ENCODE data around the gene FRMD5. TPM values are rescaled to one million over a fixed set of nuclear protein-coding genes. Genes with fewer than 3 reads are reported as not detected.

FRMD5 gene
- total and polyA plus RNA-seq, 2 experiments from 2014 or later = 5.9 to 10.1 TPM

GRCh38 chr15:43969802-43970375, 225.2 kb downstream of the FRMD5 start (continued):
- TF ChIP-seq REST (IDR thresholded peaks at IDR 0.05; ENCODE audit: unreplicated experiment) (no peak), ZNF114 (CRISPR knock-in tag; IDR thresholded peaks at IDR 0.05) (no peak), STAT1 (IDR thresholded peaks at IDR 0.05; ENCODE audit: unreplicated experiment) (no peak)

- no peaks in the 10 kb centered on the region for H3K36me3 ChIP-seq (ENCODE audit: insufficient read depth)
- H3K27me3 Mint-ChIP-seq (ENCODE audit: insufficient read depth, low read depth, poor library complexity) = peaks cover 2% of the 10 kb centered on the region
- H3K9me3 Mint-ChIP-seq = no peaks in the 10 kb centered on the region
- TF ChIP-seq CTCF (conservative IDR thresholded peaks at IDR 0.05; ENCODE audit: low read depth in 2 of 2) (no peak), NANOG (IDR thresholded peaks at IDR 0.05; ENCODE audit: borderline replicate concordance) (no peak), ZNF462 (CRISPR knock-in tag; IDR thresholded peaks at IDR 0.05) (no peak), ZNF114 (CRISPR knock-in tag; IDR thresholded peaks at IDR 0.05) (no peak), EZH2phosphoT487 (IDR thresholded peaks at IDR 0.05; ENCODE audit: unreplicated experiment) (no peak), ETS1 (IDR thresholded peaks at IDR 0.05) (no peak), POLR2AphosphoS5 (IDR thresholded peaks at IDR 0.05; ENCODE audit: low read depth) (no peak), EZH2 (IDR thresholded peaks at IDR 0.05; ENCODE audit: low read depth, unreplicated experiment) (no peak), JUNB (IDR thresholded peaks at IDR 0.05; ENCODE audit: unreplicated experiment) (no peak), ZNF331 (CRISPR knock-in tag; IDR thresholded peaks at IDR 0.05; ENCODE audit: low read depth) (no peak)
Measured at GRCh38 chr15:43968551-43968950, 226.5 kb downstream of the FRMD5 start.

More at GRCh38 chr15:43968551-43968950, 226.5 kb downstream of the FRMD5 start:
- no peak overlapping the region for H3K4me3 Mint-ChIP-seq
- Histone ChIP-seq H3K4me2 (no peak overlapping the region), H3K4me1 (ENCODE audit: insufficient read depth) (no peaks in the 10 kb centered on the region), H3K9me2 (ENCODE audit: insufficient read depth) (no peaks in the 10 kb centered on the region), H3K79me2 (replicated peaks; ENCODE audit: insufficient read depth) (no peaks in the 10 kb centered on the region), H3F3A (replicated peaks; ENCODE audit: low read depth) (no peaks in the 10 kb centered on the region), H3K4me3 (no peak overlapping the region), H3K27ac (ENCODE audit: low read depth) (no peak overlapping the region), H3K27me3 (ENCODE audit: insufficient read depth) (no peaks in the 10 kb centered on the region), H4K20me1 (replicated peaks; ENCODE audit: insufficient read depth) (no peaks in the 10 kb centered on the region), H2AFZ (no peak overlapping the region)
- DNase-seq (ENCODE audit: low spot score) (no peak), ATAC-seq (no peak)
- H3K36me3 Mint-ChIP-seq (ENCODE audit: low read depth) = no peaks in the 10 kb centered on the region
- H3K4me1 Mint-ChIP-seq = peaks cover 10% of the 10 kb centered on the region
- no peak overlapping the region for H3K27ac Mint-ChIP-seq

All from GM23338 (cell line).